Activated T-cell treated with anti-CD3 and anti-CD28 coated beads, Interleukin-2, amount 50 U/mL, for 72 hours (primary cell): Measurements from ENCODE around the gene MCFD2. TPM values are rescaled to one million over a fixed set of nuclear protein-coding genes. Genes with fewer than 3 reads are reported as not detected.
"Not testable (repeated sequence)": the region's sequence is repeated elsewhere in the genome, so short reads cannot be mapped to it uniquely, and the experiment has no call there.

Experiments
- ATAC-seq, 2 donors: fragments of 150-1000 bp; cut with Tn5 transposase; replicated peaks in 1 of 2; 2 replicates each; pipeline ENCODE4 v1.10.0; 2021; ENCODE audit warnings: moderate library complexity in 2 of 2, mild to moderate bottlenecking in 1 of 2
- DNase-seq, 2 donors: peaks; one replicate each; pipeline ENCODE4 v3.0.0; 2021 to 2022; ENCODE audit warnings: mixed read lengths in 1 of 2
- H3K27ac Mint-ChIP-seq: one replicate; pipeline ENCODE4 v1.8.0; 2022; ENCODE audit warnings: mild to moderate bottlenecking, moderate library complexity, mixed read lengths
- H3K27me3 Mint-ChIP-seq: one replicate; pipeline ENCODE4 v1.8.0; 2022; ENCODE audit warnings: low read depth, mixed read lengths
- H3K36me3 Mint-ChIP-seq, 2 donors: one replicate each; pipeline ENCODE4 v1.8.0; 2022; ENCODE audit warnings: mixed read lengths in 2 of 2, mild to moderate bottlenecking in 1 of 2; ENCODE audit not compliant: insufficient read depth in 2 of 2
- H3K4me1 Mint-ChIP-seq: one replicate; pipeline ENCODE4 v1.8.0; 2022; ENCODE audit warnings: low read depth, mixed read lengths
- H3K4me3 Mint-ChIP-seq, 2 donors: one replicate each; pipeline ENCODE4 v1.8.0; 2022; ENCODE audit warnings: mild to moderate bottlenecking in 2 of 2, mixed read lengths in 2 of 2, moderate library complexity in 2 of 2
- H3K9me3 Mint-ChIP-seq, 2 donors: one replicate each; pipeline ENCODE4 v1.8.0; 2022; ENCODE audit warnings: mixed read lengths in 2 of 2
- total RNA-seq, 2 donors: library from RNA; stranded (reverse); gene quantifications; one replicate each; pipeline ENCODE4 v1.2.3, GENCODE V29; 2022

MCFD2 gene
- total RNA-seq, 2 donors from 2014 or later = 50.1 to 59.3 TPM

DNA sequence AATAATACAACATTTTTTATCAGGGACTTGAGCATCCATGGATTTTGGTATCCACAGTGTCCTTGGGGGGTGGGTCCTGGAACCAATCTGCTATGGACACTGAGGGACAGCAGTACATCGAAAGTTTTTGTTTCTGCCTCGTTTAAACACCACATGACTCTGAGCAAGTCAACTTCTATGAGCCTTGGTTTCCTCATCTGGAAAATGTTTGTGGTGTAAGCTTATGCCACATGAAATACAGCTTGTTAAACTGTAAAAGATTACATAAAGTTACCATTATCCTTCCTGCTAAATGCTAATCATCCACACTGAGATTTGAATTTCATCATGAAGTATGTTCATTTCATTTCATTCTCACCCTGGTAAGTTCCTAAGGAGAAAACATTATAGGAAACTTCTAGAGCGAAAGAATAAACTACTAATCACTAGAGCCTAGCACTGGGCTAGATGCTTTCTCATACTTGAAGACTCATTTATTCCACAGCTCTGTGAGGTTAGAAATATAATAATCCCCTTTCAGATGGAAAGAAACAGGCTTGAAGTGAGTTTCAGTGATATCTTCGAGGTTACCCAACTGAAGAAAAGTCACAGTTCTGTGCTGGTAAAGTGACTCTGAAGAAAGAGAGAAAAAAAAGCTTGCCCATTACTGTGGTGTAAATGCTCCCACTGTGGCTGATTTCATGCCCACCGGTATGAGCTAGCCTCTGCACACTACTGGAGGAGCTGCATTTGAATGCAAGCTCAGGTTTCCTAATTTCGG, 29.2 kb downstream of the MCFD2 start:
- H3K36me3 Mint-ChIP-seq = no peaks in the 10 kb centered on the region
- no peaks in the 10 kb centered on the region for H3K9me3 Mint-ChIP-seq
- peak in 1 of 2 donors; percentile 3 for DNase-seq
- H3K27ac Mint-ChIP-seq = no peak overlapping the region
- peaks cover 32% of the 10 kb centered on the region for H3K27me3 Mint-ChIP-seq
- no peak overlapping the region for H3K4me3 Mint-ChIP-seq
- peaks cover 16% of the 10 kb centered on the region for H3K4me1 Mint-ChIP-seq
- peak; percentile 74 for ATAC-seq

DNA sequence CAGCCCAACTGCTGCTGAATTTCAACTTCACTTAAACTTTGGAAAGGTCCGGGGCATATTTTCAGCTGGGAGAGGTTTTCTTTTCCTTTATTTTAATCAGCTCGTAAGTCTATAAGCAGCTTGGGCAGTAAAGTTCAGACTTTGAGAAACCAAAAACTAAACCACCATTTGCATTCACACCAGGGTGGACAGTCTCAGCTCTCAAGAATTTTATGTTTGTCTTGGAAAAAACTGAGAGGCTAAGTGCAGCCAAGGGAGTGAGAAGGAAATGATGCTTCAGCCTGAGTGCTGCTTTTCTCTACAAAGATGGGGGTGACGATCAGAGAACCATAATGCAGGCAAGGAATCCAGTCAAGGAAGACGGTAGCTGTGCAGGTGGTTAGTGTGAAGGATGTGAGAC, 30.2 kb downstream of the MCFD2 start:
- Mint-ChIP-seq H3K9me3 (no peaks in the 10 kb centered on the region), H3K4me3 (no peak overlapping the region), H3K27me3 (peaks cover 32% of the 10 kb centered on the region), H3K36me3 (no peaks in the 10 kb centered on the region), H3K4me1 (peaks cover 16% of the 10 kb centered on the region), H3K27ac (no peak overlapping the region)
- DNase-seq = no peak
- no peak for ATAC-seq

DNA sequence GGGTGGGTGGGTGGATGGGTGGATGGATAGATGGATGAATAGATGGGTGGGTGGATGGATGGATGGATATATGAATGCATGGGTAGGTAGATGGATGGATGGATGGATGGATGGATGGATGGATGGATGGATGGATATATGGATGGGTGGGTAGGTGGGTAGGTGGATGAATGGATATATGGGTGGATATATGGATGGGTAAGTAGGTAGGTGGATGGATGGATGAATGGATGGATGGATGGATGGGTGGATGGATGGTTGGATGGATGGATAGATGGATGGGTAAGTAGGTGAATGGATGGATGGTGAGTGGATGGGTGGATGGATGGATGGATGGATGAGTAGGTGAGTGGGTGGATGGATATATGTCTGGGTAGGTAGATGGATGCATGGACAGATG, 36.1 kb downstream of the MCFD2 start:
- Mint-ChIP-seq H3K27me3 (peaks cover 15% of the 10 kb centered on the region), H3K36me3 (no peaks in the 10 kb centered on the region), H3K9me3 (no peaks in the 10 kb centered on the region), H3K27ac (no peak overlapping the region), H3K4me1 (no peaks in the 10 kb centered on the region), H3K4me3 (no peak overlapping the region)
- no peak for DNase-seq
- no peak for ATAC-seq

DNA sequence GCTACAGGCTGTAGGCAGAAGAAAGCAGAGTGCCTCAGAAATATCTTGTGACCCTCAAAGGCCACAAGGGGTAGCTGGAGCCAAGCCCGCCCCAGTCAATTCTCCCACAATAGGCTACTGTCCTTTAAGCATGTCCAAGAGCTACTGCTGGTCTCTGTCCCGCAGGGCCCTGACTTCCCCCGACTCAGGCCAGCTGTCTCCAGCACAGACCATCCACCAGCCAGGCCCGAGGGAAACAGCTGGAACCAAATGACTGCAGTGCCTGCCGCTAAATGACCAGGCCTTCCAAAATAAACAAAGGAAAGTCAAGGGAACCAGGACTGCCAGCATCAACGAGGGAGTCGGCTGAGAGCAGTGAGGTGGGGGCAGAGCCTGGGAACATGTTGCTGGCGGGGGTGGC, 36.7 kb downstream of the MCFD2 start:
- no peaks in the 10 kb centered on the region for H3K9me3 Mint-ChIP-seq
- peaks cover 9% of the 10 kb centered on the region for H3K27me3 Mint-ChIP-seq
- ATAC-seq = no peak
- no peak overlapping the region for H3K27ac Mint-ChIP-seq
- H3K4me1 Mint-ChIP-seq = no peaks in the 10 kb centered on the region
- no peak for DNase-seq
- H3K36me3 Mint-ChIP-seq = no peaks in the 10 kb centered on the region
- no peak overlapping the region for H3K4me3 Mint-ChIP-seq

DNA sequence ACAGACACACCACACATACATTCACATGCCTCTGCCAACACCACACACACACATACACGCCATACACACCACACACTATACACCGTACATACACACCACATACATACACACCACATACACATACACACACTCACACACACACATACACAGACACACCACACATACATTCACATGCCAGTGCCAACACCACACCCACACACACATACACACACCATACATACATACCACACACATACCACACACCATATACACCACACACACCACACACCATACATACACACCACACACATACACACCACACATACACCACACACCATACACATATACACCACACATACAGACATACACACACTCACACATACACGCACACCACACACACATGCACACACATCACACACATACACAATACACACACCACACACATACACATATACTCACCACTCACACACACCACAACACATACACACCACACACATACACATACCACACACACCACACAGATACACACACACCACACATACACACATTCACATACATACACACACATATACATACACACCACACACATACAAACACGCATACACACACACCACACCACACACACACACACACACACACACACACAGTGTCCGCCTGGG, 37.2 kb downstream of the MCFD2 start:
- H3K9me3 Mint-ChIP-seq = no peaks in the 10 kb centered on the region
- H3K36me3 Mint-ChIP-seq = no peaks in the 10 kb centered on the region
- no peak overlapping the region for H3K27ac Mint-ChIP-seq
- H3K27me3 Mint-ChIP-seq = peaks cover 8% of the 10 kb centered on the region
- DNase-seq (no peak), ATAC-seq (no peak)
- no peak overlapping the region for H3K4me3 Mint-ChIP-seq
- peaks cover 4% of the 10 kb centered on the region for H3K4me1 Mint-ChIP-seq

DNA sequence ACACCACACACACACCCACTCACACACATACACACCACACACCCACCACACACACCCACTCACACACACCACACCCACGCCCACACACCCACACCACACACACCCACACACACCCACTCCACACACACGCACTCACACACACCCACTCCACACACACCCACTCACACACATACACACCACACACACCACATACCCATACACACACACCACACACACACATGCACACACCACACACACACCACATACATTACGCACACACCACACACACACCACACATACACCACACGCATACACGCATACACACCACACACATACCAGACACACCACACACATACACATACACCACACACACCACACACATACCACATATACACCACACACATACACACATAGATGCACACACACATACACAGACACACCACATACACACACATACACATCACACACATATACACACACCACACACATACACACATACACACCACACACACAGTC, 37.9 kb downstream of the MCFD2 start:
- H3K9me3 Mint-ChIP-seq = no peaks in the 10 kb centered on the region
- H3K36me3 Mint-ChIP-seq = no peaks in the 10 kb centered on the region
- H3K4me1 Mint-ChIP-seq = peaks cover 11% of the 10 kb centered on the region
- DNase-seq (no peak), ATAC-seq (no peak)
- H3K27ac Mint-ChIP-seq = no peak overlapping the region
- H3K4me3 Mint-ChIP-seq = no peak overlapping the region
- peaks cover 11% of the 10 kb centered on the region for H3K27me3 Mint-ChIP-seq

DNA sequence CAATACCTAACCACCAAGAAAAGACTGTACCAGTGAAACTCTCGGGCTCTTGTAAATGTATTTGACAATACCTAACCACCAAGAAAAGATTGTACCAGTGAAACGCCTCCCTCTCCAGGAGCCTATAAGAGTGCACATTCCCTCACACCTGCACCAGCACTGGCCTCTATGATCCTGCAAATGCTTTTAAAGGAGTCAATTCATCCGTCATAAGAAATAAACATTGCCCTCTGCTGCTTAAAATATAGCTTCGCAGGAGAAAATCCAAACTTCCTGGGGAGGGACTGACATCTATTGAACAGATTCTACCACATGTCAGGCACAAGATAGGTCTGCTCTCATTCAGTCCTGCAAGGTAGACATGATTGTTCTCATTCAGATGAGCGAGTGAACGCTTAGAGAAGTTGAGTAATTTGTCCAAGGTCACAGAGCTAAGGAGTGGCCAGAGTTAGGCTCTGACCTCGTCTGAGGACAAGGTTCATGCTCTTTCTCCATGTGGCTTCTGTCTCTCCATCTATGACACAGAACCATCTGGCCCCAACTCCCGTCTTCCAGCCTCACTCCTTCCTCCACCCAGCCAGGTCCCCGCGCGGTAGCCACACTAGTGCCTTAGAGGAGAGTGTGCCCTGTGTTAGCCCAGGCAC, 38.7 kb downstream of the MCFD2 start:
- H3K9me3 Mint-ChIP-seq = no peaks in the 10 kb centered on the region
- ATAC-seq = peak; percentile 17 to 33
- peaks cover 16% of the 10 kb centered on the region for H3K4me1 Mint-ChIP-seq
- H3K27me3 Mint-ChIP-seq = peaks cover 19% of the 10 kb centered on the region
- no peaks in the 10 kb centered on the region for H3K36me3 Mint-ChIP-seq
- H3K27ac Mint-ChIP-seq = no peak overlapping the region
- DNase-seq = no peak
- H3K4me3 Mint-ChIP-seq = no peak overlapping the region

DNA sequence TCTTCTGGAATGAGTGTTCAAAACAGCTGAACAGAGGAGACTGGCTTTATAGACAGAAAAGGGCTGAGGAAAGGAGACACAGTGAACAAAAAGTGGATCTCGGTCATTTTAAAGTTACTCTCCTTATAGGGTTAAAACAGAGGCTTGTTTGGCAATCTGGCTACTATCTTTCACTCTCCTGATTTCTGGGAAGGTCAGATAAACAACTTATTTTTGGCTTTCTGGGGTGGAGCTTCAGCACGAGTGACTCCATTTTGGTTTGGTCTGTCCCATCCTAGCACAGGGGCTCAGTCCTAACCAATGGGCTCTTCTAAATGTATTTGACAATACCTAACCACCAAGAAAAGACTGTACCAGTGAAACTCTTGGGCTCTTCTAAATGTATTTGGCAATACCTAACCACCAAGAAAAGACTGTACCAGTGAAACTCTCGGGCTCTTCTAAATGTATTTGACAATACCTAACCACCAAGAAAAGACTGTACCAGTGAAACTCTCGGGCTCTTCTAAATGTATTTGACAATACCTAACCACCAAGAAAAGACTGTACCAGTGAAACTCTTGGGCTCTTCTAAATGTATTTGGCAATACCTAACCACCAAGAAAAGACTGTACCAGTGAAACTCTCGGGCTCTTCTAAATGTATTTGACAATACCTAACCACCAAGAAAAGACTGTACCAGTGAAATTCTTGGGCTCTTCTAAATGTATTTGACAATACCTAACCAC, 39.5 kb downstream of the MCFD2 start:
- Mint-ChIP-seq H3K27me3 (peaks cover 19% of the 10 kb centered on the region), H3K4me1 (peaks cover 16% of the 10 kb centered on the region)
- not testable (repeated sequence) for H3K4me3 Mint-ChIP-seq, H3K27ac Mint-ChIP-seq, ATAC-seq, H3K36me3 Mint-ChIP-seq, DNase-seq, H3K9me3 Mint-ChIP-seq

DNA sequence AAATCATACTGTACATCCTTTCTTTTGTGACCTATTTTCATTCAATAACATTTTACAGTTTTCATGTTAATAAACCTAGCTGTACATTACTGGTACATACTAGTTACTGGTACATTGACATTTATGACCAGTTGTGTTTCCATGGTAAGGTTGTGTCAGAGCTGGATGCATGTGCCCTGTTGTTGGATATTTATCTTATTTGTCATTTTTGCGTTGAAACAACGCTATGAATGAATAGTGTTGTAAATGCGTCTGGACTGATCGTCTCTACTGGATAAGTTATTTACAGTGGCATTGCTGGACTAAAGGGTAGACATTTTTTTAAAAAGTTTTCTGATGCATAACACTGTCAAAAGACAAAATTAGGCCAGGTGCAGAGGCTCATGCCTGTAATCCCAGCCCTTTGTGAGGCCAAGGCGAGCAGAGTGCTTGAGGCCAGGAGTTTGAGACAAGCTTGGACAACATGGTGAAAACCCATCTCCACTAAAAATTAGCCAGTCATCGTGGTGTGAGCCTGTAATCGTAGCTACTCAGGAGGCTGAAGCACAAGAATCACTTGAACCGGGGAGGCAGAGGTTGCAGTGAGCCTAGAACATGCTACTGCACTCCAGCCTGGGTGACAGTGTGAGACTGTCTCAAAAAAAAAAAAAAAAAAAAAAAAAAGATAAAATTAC, 40.2 kb downstream of the MCFD2 start:
- Mint-ChIP-seq H3K4me1 (peaks cover 16% of the 10 kb centered on the region), H3K27ac (no peak overlapping the region), H3K36me3 (no peaks in the 10 kb centered on the region), H3K27me3 (peaks cover 27% of the 10 kb centered on the region), H3K4me3 (no peak overlapping the region), H3K9me3 (no peaks in the 10 kb centered on the region)
- DNase-seq (no peak), ATAC-seq (no peak)

DNA sequence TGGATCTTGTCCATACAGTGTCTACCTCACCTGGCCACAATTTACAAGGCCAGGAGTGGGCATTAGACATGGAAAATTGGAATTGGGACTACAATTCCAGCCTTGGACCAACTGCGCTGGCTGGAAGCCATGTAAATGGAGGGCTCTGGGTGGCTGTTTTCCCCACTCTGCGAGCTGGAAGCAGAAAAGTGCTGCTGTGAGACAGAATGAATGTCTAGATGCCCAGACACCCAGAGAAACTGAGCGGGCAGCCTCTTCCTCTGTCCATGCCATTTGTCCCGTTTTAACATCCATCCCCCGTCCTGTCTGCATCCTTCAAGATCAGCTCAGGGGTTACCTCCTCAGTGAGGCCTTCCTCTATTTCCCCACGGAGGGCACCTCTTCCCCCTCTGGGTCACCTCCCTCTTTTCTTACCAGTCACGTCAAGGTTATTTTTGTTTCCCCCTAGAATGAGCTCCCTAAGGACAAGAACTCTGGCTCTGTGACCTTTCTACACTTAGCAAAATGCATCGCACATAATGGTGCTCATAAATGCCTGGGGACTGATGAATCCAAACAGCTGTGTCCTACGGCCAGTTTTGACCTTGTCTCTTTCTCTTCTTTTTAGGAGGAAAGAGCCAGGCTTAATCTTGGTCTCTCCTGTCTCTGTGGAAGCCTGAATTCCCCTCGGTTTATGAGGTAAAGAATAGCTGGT, 41.2 kb downstream of the MCFD2 start:
- Mint-ChIP-seq H3K4me1 (peaks cover 16% of the 10 kb centered on the region), H3K27ac (no peak overlapping the region), H3K9me3 (no peaks in the 10 kb centered on the region), H3K36me3 (no peaks in the 10 kb centered on the region), H3K27me3 (peaks cover 28% of the 10 kb centered on the region), H3K4me3 (no peak overlapping the region)
- DNase-seq (no peak), ATAC-seq (no peak)

DNA sequence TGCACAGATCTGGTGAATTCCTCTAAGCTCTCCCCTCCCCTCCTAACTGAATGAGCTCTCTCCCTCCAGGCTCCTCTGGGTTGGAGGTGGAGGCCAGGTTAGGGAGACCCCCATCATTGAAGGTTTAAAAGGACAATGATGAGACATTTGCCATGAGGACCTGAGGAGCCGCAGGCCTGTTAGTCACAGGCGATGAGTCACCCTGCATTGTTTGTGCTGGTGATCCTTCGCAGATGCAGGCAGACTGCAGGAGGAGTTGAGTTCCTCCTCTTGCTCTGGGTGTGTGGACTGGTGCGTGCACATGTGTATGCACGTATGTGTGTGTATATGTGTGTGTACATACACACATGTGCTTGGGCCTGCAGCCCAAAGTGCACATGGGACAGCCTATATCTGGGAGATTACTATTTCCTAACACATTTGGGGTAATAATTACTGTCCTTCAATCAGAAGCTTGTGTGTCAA, 42.0 kb downstream of the MCFD2 start:
- Mint-ChIP-seq H3K36me3 (no peaks in the 10 kb centered on the region), H3K4me1 (peaks cover 16% of the 10 kb centered on the region), H3K4me3 (no peak overlapping the region), H3K27ac (no peak overlapping the region), H3K9me3 (no peaks in the 10 kb centered on the region), H3K27me3 (peaks cover 28% of the 10 kb centered on the region)
- ATAC-seq (peak; percentile 76 to 78), DNase-seq (peak; percentile 40 to 60)
